ENCODE results near the gene HSPBAP1.

Gene HSPBAP1

GRCh38 chr3:122691195-122691594, 102.4 kb downstream of the HSPBAP1 start:
- H3K27me3 ChIP-seq (replicated peaks; ENCODE audit: control insufficient read depth, insufficient read depth, low read length) = no peaks in the 10 kb centered on the region
- no peak overlapping the region for H3K4me3 ChIP-seq (replicated peaks; ENCODE audit: low read depth, low read length)
- TF ChIP-seq CTCF (IDR thresholded peaks at IDR 0.05; ENCODE audit: insufficient read depth, low read length, poor library complexity, severe bottlenecking) = no peak
- no peak for DNase-seq (ENCODE audit: extremely low read depth, insufficient read length)
- H3K36me3 ChIP-seq (ENCODE audit: control insufficient read depth, insufficient read depth, low read length) = peaks cover 24% of the 10 kb centered on the region

GRCh38 chr3:122690096-122690495, 103.5 kb downstream of the HSPBAP1 start:
- no peak for DNase-seq (ENCODE audit: extremely low read depth, insufficient read length)
- Histone ChIP-seq H3K4me3 (replicated peaks; ENCODE audit: low read depth, low read length) (no peak overlapping the region), H3K36me3 (ENCODE audit: control insufficient read depth, insufficient read depth, low read length) (peaks cover 24% of the 10 kb centered on the region), H3K27me3 (replicated peaks; ENCODE audit: control insufficient read depth, insufficient read depth, low read length) (no peaks in the 10 kb centered on the region)
- TF ChIP-seq CTCF (IDR thresholded peaks at IDR 0.05; ENCODE audit: insufficient read depth, low read length, poor library complexity, severe bottlenecking) = no peak
